Activated CD8-positive, alpha-beta memory T cell treated with anti-CD3 and anti-CD28 coated beads for 48 hours (primary cell): ENCODE results near the gene FAT1.

ENCODE experiments used
- DNase-seq, 3 experiments: peaks; one replicate each; pipeline ENCODE4 v3.0.0-alpha.2; 2020; ENCODE audit warnings: low read depth in 2 of 3, low spot score in 2 of 3

The FAT1 gene

DNA sequence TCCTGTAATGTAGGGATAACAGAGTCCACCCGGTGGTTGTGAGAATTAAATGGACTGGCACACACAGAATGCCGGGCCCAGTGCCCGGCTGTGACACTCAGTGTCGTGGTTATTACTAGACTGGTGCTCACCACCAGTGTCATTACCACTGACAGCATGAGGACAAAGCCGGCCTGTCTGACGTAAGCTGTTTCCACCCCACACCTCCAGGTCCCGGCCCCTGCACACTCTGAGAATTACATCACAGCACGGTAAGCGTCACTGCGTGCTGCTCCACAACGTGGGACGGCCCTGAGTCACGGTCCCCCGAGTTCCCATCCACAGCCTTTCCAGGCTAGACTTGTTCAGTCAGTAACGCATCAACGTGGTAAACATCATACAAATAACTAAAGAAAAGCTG is 22.9 kb downstream of the FAT1 start:
- DNase-seq = no peak

DNA sequence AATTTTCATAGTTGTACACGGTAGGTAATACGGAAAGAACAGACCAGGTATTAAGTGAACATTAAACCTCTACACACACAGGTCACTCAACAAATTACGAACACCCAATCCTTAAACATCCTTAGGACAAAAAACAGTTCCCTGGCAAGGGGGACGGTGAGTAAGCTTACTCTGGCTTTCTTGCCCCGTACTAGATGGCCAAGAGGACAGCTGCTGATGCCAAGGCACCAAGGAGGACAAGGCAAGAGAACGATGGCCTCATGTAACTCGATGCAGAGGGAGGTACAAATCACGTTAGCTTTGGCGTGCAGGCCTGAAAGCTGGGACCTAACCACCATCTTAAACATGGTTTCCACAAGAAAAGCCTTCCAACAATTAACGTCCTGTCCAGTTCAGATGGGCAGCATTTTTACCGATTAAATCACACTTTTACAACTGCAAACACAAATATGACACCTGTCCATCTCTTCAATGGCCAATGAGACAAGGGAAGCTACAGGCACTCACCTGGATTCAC is 23.7 kb downstream of the FAT1 start:
- DNase-seq = no peak

DNA sequence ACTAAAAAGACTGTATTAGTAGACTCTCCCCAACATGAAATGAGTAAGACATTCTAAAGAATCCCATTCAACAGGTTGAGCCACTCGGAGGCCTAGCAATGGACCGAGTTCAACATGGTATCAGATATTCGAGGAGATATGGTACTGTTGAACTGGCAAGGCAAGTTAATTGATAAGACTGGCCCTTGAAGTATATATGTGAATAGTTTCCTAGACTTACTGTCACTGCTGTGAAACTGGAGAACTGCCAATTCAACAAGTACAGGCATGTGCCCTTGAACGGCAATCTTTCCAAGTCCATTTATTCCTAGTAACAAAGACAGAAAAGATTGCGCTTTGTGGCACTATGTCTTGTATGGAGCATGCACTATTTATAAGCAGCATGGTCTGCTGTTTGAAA is 24.4 kb downstream of the FAT1 start:
- DNase-seq = no peak

DNA sequence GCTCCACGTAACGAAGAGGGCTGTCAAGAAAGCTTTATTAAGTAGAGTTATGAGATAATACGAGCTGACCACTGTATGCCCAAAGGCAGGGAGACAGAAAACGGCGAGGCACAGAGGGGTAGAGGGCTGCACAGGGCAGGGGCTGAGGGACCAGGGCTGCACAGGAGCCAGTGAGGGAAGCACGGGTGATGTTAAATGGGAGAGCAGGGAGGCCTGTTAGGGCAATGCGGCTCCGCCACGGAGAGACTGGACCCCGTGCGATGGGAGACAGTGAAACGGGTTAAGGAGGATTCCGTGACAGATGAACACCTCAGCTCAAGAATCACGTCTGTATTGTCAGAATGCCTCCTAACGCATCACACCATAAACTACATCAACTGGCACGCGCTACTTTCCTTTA is 25.1 kb downstream of the FAT1 start:
- no peak for DNase-seq

DNA sequence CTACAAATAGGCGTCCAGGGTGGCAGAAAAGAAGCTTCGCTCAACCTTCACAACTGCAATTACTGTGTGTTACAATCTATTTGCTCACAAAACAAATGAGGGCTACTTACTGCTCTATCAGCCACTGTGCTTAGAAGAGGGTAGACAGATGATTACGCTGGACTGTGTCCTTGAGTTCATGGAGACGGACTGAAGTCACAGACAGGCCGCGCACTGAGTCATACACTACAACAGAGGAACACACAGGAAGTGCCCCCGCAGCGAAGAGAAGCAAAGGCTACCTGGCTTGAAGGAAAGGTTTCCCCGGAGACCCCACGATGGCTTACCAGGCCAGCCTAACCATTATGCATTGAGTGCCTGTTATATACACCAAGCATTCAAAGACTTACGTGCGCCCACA is 25.6 kb downstream of the FAT1 start:
- no peak for DNase-seq

DNA sequence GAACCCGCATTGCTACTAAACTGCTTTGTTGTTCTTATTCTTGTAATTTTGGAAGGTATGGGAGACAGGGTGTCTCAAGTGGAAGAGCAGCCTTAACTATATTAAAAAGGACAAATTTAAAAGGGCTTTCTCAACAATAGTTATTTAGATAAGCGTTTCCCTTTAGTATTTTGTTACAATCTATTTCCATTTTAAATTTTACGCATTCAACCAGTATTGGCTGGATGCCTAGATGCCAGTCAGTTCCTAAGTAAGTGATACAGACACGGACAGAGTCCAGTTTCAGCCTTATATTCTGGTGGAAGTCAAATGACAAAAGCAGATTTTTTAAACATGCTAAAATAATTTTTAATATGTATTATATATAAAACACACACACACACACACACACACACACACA is 28.3 kb downstream of the FAT1 start:
- DNase-seq = no peak

DNA sequence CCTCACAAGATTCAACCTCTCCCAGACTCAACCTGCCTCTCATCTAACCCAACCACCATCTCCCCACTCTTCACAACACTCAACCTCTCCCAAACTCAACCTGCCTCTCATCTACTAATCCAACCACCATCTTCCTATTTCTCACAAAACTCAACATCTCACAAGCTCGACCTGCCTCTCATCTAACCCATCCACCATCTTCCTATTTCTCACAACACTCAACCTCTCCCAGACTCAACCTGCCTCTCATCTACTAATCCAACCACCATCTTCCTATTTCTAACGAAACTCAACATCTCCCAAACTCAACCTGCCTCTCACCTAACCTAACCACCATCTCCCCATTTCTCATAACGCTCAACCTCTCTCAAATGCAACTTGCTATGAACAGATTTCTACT is 29.8 kb downstream of the FAT1 start:
- no peak for DNase-seq

DNA sequence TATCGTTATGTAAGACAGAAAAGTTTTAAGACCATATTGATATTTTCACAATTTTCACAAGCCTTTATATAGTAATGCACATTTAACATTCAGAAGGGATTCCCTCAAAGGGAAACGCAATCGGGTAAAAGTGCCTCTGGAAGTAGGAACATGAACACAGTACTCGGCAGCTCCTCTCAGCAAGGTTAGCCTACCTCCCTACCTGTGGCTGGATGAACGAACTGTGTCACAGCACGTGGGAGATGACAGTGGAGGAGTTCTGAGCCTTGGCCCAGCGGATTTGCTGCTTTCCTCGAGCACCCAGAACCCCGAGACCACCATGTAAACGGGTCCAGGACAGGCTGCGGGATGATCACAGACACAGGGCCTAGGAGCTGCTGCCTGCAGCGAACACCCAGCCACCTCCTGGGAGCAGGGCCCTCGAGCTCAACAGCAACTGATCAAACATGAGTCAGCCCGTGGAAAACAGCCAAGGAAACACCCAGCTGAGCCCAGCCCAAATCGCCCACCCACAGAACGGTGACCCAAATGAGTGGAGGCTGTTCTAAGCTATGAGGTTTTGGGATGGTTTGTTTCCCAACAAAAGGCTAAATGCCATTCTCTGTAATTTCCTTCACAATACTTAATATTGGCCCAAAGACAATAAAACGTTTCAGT is 30.4 kb downstream of the FAT1 start:
- no peak for DNase-seq

DNA sequence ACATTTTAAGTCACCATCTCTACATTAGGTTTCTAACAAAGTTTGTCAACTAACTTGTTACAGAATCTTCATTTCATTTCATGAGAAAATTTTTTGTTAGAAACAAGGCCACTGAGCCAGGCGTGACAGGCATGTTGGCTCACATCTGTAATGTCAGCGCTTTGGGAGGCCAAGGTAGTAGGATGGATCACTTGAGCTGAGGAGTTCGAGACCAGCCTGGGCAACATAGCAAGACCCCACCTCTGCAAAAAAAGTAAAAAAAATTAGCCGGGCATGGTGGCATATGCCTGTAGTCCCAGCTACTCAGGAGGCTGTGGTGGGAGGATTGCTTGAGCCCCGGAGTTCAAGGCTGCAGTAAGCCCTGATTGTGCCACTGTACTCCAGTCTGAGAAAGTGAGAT is 32.3 kb downstream of the FAT1 start:
- no peak for DNase-seq

DNA sequence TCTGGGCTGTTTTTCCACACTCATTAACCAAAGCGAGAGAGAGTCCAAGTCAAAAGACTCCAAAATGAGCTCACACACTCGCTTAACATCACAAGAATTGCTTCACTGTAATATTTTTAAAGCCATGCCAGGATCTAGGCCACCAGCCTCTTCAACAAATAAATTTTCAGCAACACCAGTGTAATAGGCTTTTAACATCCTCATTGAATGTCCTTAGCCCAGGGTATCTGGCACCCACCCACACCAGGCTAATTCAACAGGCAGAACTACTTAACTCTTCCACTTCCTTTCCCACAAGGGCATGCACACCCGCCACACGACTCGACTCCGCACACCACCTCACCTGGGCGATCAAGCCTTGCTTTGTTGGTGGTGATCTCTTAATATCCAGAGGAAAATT is 34.2 kb downstream of the FAT1 start:
- no peak for DNase-seq

DNA sequence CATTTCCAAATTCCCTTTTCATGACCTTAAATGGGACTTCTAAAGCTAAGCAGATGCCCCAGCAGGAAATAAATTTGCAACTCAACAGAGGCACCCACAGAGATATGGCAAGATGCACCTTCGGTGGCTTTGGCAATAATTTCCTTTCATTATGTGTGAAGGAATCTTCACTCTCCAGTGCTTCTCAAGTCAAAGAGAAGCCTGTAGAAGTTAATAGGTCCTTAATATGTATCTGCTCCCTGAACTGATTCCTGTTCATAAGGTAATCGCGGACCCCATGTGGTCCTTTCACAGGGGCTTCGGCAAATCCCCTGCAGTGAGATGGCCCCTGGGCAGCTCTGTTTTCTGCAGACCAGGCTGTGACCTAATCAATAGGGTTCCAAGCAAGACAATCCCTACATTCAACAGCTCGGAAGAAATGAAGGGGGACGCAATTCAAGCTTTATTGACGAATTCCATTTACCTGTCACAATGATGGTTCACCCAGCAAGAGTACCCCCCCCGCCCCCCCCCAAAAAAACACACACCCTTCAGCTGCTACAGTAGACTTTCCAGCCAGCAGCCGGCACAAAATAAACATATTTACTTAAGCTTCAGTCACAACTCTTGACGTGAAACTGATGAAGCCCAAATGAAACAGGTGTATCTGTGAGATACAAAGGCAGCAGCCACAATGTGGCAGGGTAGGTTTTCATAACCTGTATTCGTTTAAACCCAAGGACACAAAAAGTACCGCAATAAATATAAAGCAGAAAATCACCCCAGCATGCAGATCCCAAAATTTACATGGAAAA is 35.3 kb downstream of the FAT1 start:
- DNase-seq = no peak

DNA sequence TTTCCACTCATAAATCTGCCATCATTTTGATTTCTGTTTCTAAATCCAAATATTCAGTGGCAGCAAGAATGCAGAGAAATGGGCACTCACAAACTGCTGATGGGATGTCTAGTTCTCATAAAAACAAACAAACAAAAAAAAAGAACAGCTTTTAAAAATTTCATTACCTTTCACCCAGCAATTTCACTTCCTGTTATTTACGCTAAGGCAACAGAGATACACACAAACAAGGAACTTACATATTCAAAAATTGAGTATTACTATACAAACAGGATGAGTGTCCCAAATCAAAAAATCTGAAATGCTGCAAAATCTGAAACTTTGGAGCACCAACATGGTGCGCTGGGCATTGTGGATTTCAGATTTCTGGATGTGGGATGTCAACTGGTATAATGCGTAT is 36.4 kb downstream of the FAT1 start:
- DNase-seq = no peak

DNA sequence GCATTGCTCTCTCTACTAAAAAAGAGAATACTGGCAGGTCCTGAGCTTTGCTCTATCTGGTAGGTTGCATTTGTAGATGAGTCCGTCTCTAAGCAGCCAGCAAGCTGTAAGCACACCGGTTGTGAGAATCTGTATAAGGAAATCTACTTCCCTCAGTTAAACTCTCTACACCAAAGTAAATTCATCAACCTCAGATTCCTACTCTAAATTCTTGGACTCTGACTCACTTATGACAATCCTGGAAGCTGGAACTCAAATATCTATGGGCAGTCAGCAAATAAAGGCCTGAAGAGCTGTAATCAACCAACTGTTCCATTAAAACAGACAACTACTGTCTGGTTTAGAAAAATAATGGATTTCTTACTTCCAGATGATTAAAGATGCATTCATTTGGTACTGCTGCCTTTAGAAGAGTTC is 37.9 kb downstream of the FAT1 start:
- DNase-seq = no peak

DNA sequence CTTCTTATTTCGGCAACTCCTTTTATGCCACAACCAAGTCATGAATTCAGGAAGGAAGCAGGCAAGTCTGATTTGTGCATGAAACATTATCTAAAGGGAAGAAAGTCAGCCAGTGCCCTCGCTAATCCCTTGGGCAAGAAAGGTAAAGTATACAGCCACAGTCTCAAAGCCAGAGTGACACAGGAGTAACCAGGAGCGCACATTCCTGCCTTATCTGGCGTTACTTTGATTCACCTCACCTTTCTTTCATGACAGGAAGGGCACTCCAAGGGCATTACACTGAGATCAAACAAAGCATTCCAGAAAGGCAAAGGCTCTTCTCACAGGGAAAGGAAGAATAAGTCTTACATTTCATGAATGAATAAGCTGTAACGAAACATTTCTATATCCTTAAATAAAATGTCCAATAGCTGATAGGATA is 38.8 kb downstream of the FAT1 start:
- no peak for DNase-seq

DNA sequence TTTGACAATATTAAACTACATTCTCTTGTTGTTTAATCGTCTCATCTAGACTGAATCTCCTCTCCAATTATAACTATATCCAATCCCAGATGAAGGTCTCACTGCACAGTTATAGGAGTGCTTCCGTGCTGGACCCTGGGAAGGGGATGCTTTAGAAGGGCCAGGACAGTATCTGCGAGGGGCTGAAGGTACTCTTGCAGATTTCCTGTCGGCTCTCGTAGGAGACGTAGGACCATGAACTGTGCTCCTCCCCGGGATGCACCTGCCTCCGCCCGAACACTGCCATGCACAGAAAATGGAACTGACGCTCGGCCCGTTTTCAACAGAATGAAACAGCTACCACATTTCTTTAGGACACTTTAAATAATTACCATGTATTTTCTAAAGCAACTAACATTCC is 39.4 kb downstream of the FAT1 start:
- DNase-seq = no peak

DNA sequence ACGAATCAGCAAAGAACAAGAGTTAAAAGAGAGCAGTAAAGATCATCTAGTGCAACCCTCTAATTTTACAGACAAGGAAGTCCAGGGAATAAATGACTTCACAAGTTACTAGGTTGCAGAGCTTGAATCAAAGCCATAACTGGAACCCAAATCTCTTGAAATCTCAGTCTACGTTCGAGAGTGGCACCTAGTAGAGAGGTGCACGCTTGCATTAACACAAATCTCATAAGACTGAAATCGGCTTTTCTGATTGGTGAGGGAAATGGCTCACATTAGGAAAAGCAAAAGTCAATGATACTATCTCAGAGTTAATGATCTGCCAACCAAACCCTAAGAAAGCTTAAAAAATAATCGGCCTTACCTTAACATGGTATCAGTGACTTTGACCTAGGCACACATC is 43.0 kb downstream of the FAT1 start:
- DNase-seq = no peak

DNA sequence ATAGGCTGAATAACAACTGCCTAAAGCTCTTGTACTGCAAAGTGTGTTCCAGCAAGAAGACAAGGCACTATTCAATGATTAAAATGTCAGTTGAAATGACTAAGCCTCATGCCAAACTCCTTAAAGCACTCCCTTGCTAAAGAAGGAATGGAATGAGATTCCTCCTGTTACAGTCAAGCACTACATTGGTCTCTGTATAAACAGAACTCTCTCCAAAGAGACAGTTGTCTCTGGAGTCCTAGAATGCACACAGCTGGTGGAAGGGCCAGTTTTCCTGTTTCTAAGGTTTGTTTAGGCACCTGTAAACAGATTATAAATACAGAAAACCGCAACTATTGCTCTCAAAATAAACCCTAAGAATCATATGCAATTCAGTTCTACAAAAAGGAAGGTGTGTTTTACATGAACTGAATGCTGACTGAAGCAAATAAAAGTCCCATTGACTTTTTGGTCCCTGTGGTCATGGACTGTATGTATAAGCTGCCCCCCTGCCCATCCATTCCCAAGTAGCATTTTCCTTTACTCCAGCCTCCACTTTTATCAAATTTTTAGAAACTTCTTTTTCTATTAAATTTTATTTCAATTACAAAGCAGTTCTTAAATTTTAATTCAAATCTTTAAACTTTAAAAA is 47.0 kb downstream of the FAT1 start:
- DNase-seq = no peak

DNA sequence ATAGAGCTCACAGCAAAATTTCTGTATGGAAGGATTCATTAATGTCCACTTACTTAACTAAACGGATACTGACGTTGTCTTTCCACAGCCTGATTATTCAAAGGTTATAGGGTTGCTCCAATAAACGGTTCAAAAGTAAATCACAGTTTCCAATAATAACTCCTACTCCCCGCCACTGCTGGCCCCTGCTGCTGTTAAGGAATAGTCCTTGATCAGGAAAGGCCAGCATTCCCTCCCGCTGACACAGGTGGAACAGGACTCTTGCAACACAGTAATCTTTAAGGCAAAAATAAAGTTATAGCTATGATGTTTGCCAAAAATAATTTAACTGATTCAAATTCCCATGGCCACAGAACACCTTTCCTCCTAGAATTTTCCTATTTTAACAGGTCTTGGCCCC is 53.9 kb downstream of the FAT1 start:
- DNase-seq = no peak

DNA sequence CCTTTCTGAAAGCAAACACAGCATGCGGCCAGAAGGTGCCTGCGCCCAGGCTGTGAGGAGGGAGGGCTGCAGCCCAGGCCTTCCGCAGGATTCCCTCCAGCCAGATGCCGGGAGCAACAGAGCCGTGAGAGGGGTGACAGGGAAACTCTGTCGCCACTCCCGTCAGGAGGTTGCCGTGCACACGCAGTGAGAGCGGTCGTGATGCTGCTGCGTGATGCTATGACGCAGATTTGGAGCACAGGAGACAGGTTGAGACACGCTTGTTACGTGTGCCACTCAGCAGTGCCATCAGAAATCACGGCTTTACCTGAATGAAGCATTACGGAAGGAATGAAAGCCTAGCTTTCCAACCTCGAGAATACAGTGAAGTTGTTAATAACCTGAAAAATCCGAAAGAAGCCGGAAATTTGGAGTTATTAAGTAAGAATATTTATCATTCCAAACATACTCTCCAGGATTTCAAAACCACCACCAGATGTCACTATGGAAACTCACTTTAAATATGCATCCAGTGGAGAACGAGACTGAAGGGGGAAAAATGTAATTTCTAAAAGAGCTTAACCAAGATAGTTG is 54.4 kb downstream of the FAT1 start:
- DNase-seq = no peak

DNA sequence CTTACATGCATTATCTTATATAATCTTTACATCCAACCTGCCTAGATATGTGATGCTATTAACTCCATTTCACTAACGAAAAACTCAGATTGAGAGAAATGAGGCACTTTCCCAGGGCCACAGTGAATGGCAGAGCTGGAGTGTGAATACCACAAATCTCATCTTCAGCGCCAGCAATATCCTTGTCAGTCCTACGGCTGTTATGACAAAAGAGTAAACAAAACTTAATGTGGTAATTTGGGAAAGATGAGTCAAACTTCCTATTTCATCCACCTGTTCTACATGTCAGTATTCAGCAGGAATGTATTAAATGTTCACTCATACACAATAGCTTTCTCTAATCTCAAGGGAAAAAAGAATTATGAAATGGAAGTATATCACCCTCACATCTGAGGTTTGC is 56.9 kb downstream of the FAT1 start:
- no peak for DNase-seq

DNA sequence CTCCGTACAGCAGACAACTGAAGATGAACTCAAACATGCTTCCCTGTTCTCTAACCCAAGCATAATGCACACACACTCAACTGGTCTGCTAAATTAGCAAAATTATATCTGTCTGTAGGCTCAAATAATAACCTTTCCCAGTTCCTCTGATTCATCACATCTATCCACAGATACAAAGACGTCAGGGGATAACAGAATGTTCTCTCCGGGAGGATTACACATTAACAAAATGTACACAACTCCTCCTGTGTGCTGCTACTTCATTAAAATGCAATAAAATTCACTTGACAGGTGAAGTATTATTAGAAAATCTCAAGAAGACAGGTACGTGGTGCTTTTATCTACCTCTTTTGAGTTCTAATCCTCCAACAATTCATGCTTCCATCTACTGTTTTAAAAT is 57.4 kb downstream of the FAT1 start:
- DNase-seq = no peak

DNA sequence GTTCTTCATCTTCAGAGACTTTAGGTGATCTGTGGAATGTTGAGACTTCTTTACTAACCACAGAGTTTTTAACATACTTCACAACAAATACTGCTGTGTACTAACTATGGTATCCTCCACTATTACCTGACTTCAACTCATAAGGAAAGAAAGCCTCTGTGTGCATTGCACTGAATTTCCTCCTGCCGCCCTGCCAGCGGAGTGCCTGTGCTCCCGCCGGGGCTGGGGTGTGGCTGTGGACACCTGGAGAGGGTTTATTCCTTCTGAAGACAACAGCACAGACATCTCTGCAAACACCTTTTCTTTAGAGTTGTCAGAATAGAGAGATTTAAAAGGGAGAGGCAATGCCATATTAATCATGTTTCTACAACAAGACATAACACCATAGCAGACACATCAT is 63.3 kb downstream of the FAT1 start:
- no peak for DNase-seq
